IMR-90 (cell line): ENCODE data around the gene LNP1. TPM values are rescaled to one million over a fixed set of nuclear protein-coding genes. Genes with fewer than 3 reads are reported as not detected.

Experiments
- ATAC-seq: fragments of 200-7000 bp; cut with Tn5 transposase; 2 replicates; pipeline ENCODE4 v1.9.1; 2020; ENCODE audit warnings: low read depth, mild to moderate bottlenecking, moderate library complexity
- BruUV-seq: library from RNA; stranded (reverse); fragments of 400-500 nt; replicated peaks from 2 replicates; lab custom pipeline; 2021; lab: Mats Ljungman, UMichigan
- CTCF ChIA-PET: fragments of 300-600 bp; formaldehyde crosslinking; extraction: SDS; loops from one replicate; lab custom pipeline; 2021; ENCODE audit warnings: antibody characterized with exemption; lab: Yijun Ruan, JAX
- POLR2A ChIA-PET: fragments of 300-600 bp; sonication (Branson Sonifier 250); formaldehyde crosslinking; loops from one replicate; lab custom pipeline; 2022; ENCODE audit warnings: antibody characterized with exemption; ENCODE audit not compliant: unreplicated experiment; lab: Charles Lee
- DNase-seq: peaks from one replicate; pipeline ENCODE4 v3.0.0; 2013
- H2AFZ ChIP-seq: replicated peaks from 2 replicates; pipeline ENCODE3; 2013; ENCODE audit warnings: low read length, mild to moderate bottlenecking; ENCODE audit not compliant: poor library complexity
- H2AK5ac ChIP-seq: 2 replicates; pipeline ENCODE4 v1.6.1; 2013; ENCODE audit warnings: low read depth, low read length, inconsistent platforms
- H2AK9ac ChIP-seq: replicated peaks from 2 replicates; pipeline ENCODE3; 2013; ENCODE audit warnings: mild to moderate bottlenecking, low read depth, low read length, moderate library complexity; ENCODE audit not compliant: poor library complexity
- H2BK120ac ChIP-seq: 2 replicates; pipeline ENCODE4 v1.6.1; 2013; ENCODE audit warnings: low read depth, low read length, inconsistent platforms
- H2BK15ac ChIP-seq: 3 replicates; pipeline ENCODE4 v1.6.1; 2013; ENCODE audit warnings: low read depth, low read length, inconsistent platforms
- H2BK20ac ChIP-seq: 2 replicates; pipeline ENCODE4 v1.6.1; 2013; ENCODE audit warnings: low read depth, mild to moderate bottlenecking, inconsistent platforms, low read length, moderate library complexity
- H2BK5ac ChIP-seq: 2 replicates; pipeline ENCODE4 v1.6.1; 2013; ENCODE audit warnings: mild to moderate bottlenecking, low read depth, low read length, inconsistent platforms; ENCODE audit not compliant: poor library complexity, severe bottlenecking
- H3K14ac ChIP-seq: replicated peaks from 2 replicates; pipeline ENCODE4 v1.6.1; 2013; ENCODE audit warnings: low read depth, low read length, inconsistent platforms
- H3K18ac ChIP-seq: 2 replicates; pipeline ENCODE4 v1.6.1; 2013; ENCODE audit warnings: low read depth, low read length, control low read depth
- H3K23ac ChIP-seq: 2 replicates; pipeline ENCODE4 v1.6.1; 2013; ENCODE audit warnings: low read depth, low read length, inconsistent platforms
- H3K27ac ChIP-seq: 2 replicates; pipeline ENCODE4 v1.5.1; 2013; ENCODE audit warnings: mild to moderate bottlenecking, control low read depth, low read length; ENCODE audit not compliant: insufficient read depth
- H3K27me3 ChIP-seq: 2 replicates; pipeline ENCODE4 v1.6.1; 2013; ENCODE audit warnings: low read length; ENCODE audit not compliant: control insufficient read depth, insufficient read depth
- H3K36me3 ChIP-seq: 2 replicates; pipeline ENCODE4 v1.6.1; 2013; ENCODE audit warnings: low read length, mixed read lengths; ENCODE audit not compliant: control insufficient read depth, insufficient read depth
- H3K4ac ChIP-seq: 2 replicates; pipeline ENCODE4 v1.6.1; 2013; ENCODE audit warnings: low read depth, low read length, inconsistent platforms
- H3K4me1 ChIP-seq: 2 replicates; pipeline ENCODE4 v1.6.1; 2013; ENCODE audit warnings: low read length, mixed read lengths; ENCODE audit not compliant: control insufficient read depth, insufficient read depth
- H3K4me2 ChIP-seq: 2 replicates; pipeline ENCODE4 v1.6.1; 2013; ENCODE audit warnings: low read depth, mild to moderate bottlenecking, control low read depth, low read length, moderate library complexity
- H3K4me3 ChIP-seq: 2 replicates; pipeline ENCODE4 v1.5.1; 2013; ENCODE audit warnings: low read depth, mild to moderate bottlenecking, control low read depth, low read length, moderate library complexity; ENCODE audit not compliant: insufficient read depth
- H3K56ac ChIP-seq: 2 replicates; pipeline ENCODE4 v1.6.1; 2013; ENCODE audit warnings: low read length, inconsistent platforms; ENCODE audit not compliant: insufficient read depth; ENCODE audit errors: extremely low read depth
- H3K79me1 ChIP-seq, 2 experiments: 2 replicates each; pipeline ENCODE4 v1.6.1; 2013; ENCODE audit warnings: low read length in 2 of 2, inconsistent platforms in 1 of 2, low read depth in 1 of 2
- H3K9ac ChIP-seq: 2 replicates; pipeline ENCODE4 v1.6.1; 2013; ENCODE audit warnings: low read depth, low read length, control low read depth
- H3K9me1 ChIP-seq: 2 replicates; pipeline ENCODE4 v1.6.1; 2013; ENCODE audit warnings: low read length, inconsistent platforms; ENCODE audit not compliant: insufficient read depth
- H3K9me3 ChIP-seq: 2 replicates; pipeline ENCODE4 v1.6.1; 2013; ENCODE audit warnings: low read length; ENCODE audit not compliant: control insufficient read depth, insufficient read depth
- H4K20me1 ChIP-seq: 2 replicates; pipeline ENCODE4 v1.6.1; 2013; ENCODE audit warnings: low read length, inconsistent platforms; ENCODE audit not compliant: insufficient read depth
- H4K5ac ChIP-seq: 2 replicates; pipeline ENCODE4 v1.6.1; 2013; ENCODE audit warnings: mild to moderate bottlenecking, low read depth, low read length, control low read depth
- H4K8ac ChIP-seq, 2 experiments: 2 replicates each; pipeline ENCODE4 v1.6.1; 2013; ENCODE audit warnings: low read depth in 2 of 2, low read length in 2 of 2, control low read depth in 1 of 2, inconsistent platforms in 1 of 2
- H4K91ac ChIP-seq: 2 replicates; pipeline ENCODE4 v1.6.1; 2013; ENCODE audit warnings: low read depth, low read length, inconsistent platforms; ENCODE audit not compliant: insufficient read depth
- BHLHE40 ChIP-seq: fragments of 150-350 bp; IDR thresholded peaks from 2 replicates; pipeline ENCODE4 v1.6.1; 2016; ENCODE audit warnings: mild to moderate bottlenecking, low read depth, low read length
- CEBPB ChIP-seq: IDR thresholded peaks from 2 replicates; pipeline ENCODE4 v1.6.1; 2012; ENCODE audit warnings: low read depth, low read length, improper control_type of control experiment
- FOS ChIP-seq: fragments of 150-350 bp; IDR thresholded peaks from 2 replicates; pipeline ENCODE4 v1.6.1; 2016; ENCODE audit warnings: low read depth, low read length
- MAFK ChIP-seq: IDR thresholded peaks from 2 replicates; pipeline ENCODE4 v1.6.1; 2012; ENCODE audit warnings: low read depth, low read length, improper control_type of control experiment
- MAZ ChIP-seq: IDR thresholded peaks from 2 replicates; pipeline ENCODE4 v1.6.1; 2012; ENCODE audit warnings: low read depth, mild to moderate bottlenecking, low read length, improper control_type of control experiment, moderate library complexity, borderline replicate concordance
- MXI1 ChIP-seq: IDR thresholded peaks from 2 replicates; pipeline ENCODE4 v1.6.1; 2012; ENCODE audit warnings: low read depth, mild to moderate bottlenecking, low read length, moderate library complexity, borderline replicate concordance
- NFE2L2 ChIP-seq: fragments of 150-350 bp; IDR thresholded peaks from 2 replicates; pipeline ENCODE4 v1.6.1; 2016; ENCODE audit warnings: low read depth, mild to moderate bottlenecking, low read length
- RAD21 ChIP-seq: IDR thresholded peaks from 2 replicates; pipeline ENCODE4 v1.6.1; 2012; ENCODE audit warnings: low read length, improper control_type of control experiment
- WGBS, 2 experiments: methylation state at CpG; one replicate each; pipeline versions ENCODE4 v1.1.5 to v1.1.7; 2013; ENCODE audit warnings: missing lambda C conversion rate in 2 of 2; ENCODE audit not compliant: insufficient read length in 1 of 2; ENCODE audit errors: extremely low coverage in 2 of 2; 5-methylcytosine and 5-hydroxymethylcytosine counted together
- dilution Hi-C: fragments of 300-500 bp; cut with HindIII; formaldehyde crosslinking; loops from one replicate; pipeline ENCODE4 v1.14.3; 2018; ENCODE audit warnings: low sequenced_read_pairs; ENCODE audit not compliant: unreplicated experiment
- in situ Hi-C: fragments of 300-500 bp; cut with MboI; formaldehyde crosslinking; loops from 3 replicates; pipeline ENCODE4 v1.14.3; 2019; ENCODE audit warnings: low sequenced_read_pairs, inconsistent platforms, mixed read lengths
- intact Hi-C: fragments of 100-400 bp; cut with micrococcal nuclease; formaldehyde crosslinking; loops from 2 replicates; pipeline ENCODE4 v1.10.0; 2022
- polyA plus RNA-seq, 3 experiments: library from polyadenylated mRNA; depleted of rRNA; stranded (reverse); fragments of >200 nt; gene quantifications; 2 replicates each; pipeline ENCODE4 v1.2.3, GENCODE V29; 2012; ENCODE audit warnings: low replicate concordance in 1 of 3
- total RNA-seq: library from RNA; depleted of rRNA; stranded (reverse); fragments of >200 nt; gene quantifications from 2 replicates; pipeline ENCODE4 v1.2.3, GENCODE V29; 2012
- TF ChIP-seq, protein P1 (sequence below): fragments of 150-350 bp; IDR thresholded peaks from 2 replicates; pipeline ENCODE4 v1.6.1; 2016; ENCODE audit warnings: low read depth, mild to moderate bottlenecking, low read length, moderate library complexity, borderline replicate concordance

The LNP1 gene
- total and polyA plus RNA-seq, 2 of the 4 experiments (the other 2 are of a cell fraction), result 2.2 to 2.4 TPM

- H3K56ac ChIP-seq, result no peak overlapping the region
- in situ Hi-C loops, result no loop called here
- peaks cover 2% of the 10 kb centered on the region; the same call in 1 of the 2 replicates for H3K9me3 ChIP-seq
Observed at GRCh38 chr3:100438623-100438974, 37.3 kb downstream of the LNP1 start.

More at GRCh38 chr3:100438623-100438974, 37.3 kb downstream of the LNP1 start:
- Histone ChIP-seq H3K9me1 (peaks cover 2% of the 10 kb centered on the region; the same call in 1 of the 2 replicates), H3K4ac (no peak overlapping the region), H2AFZ (no peak overlapping the region), H3K4me2 (no peak overlapping the region), H3K4me3 (no peak overlapping the region), H2AK9ac (no peak overlapping the region), H3K23ac (0 out of 2 replicates have a peak overlapping the region, but pooled peaks have one; percentile 3), H3K9ac (no peak overlapping the region), H3K14ac (no peak overlapping the region), H4K91ac (no peak overlapping the region), H3K4me1 (no peaks in the 10 kb centered on the region), H3K18ac (no peak overlapping the region), H3K79me1 (no peaks in the 10 kb centered on the region), H2AK5ac (no peak overlapping the region), H2BK5ac (no peak overlapping the region), H3K27me3 (no peaks in the 10 kb centered on the region), H2BK120ac (no peak overlapping the region), H3K27ac (no peak overlapping the region), H4K20me1 (no peaks in the 10 kb centered on the region), H3K36me3 (no peaks in the 10 kb centered on the region), H4K8ac (no peak overlapping the region), H2BK20ac (no peak overlapping the region), H4K5ac (no peak overlapping the region), H2BK15ac (no peak overlapping the region)
- dilution Hi-C loops (no loop called here), intact Hi-C loops (no loop called here)
- no peak for TF ChIP-seq NFE2L2
- no peak for TF ChIP-seq BHLHE40
- no peak for TF ChIP-seq MAFK
- TF ChIP-seq MAZ, result no peak
- TF ChIP-seq FOS, result no peak
- TF ChIP-seq RAD21, result no peak
- no peak for TF ChIP-seq CEBPB
- TF ChIP-seq MXI1, result no peak
- TF ChIP-seq, protein P1, sequence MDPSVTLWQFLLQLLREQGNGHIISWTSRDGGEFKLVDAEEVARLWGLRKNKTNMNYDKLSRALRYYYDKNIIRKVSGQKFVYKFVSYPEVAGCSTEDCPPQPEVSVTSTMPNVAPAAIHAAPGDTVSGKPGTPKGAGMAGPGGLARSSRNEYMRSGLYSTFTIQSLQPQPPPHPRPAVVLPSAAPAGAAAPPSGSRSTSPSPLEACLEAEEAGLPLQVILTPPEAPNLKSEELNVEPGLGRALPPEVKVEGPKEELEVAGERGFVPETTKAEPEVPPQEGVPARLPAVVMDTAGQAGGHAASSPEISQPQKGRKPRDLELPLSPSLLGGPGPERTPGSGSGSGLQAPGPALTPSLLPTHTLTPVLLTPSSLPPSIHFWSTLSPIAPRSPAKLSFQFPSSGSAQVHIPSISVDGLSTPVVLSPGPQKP, result no peak
- no CpG with 5 or more reads among the region's 2 CpGs for WGBS, 2 experiments
- BruUV-seq, result no TSS peak
- CTCF ChIA-PET, result interaction anchor here (1.1 kb wide), 1 partner anchor 8 kb away, joined by 3 read pairs; no protein-coding TSS in a partner anchor
- DNase-seq (peak; percentile 10), ATAC-seq (no peak)
- POLR2A ChIA-PET, result no interaction called here
